ENCODE measurements around the gene ATP6V1E1. TPM values are rescaled to one million over a fixed set of nuclear protein-coding genes. Genes with fewer than 3 reads are reported as not detected.
"Not testable (repeated sequence)": the region's sequence is repeated elsewhere in the genome, so short reads cannot be mapped to it uniquely, and the experiment has no call there.

ATP6V1E1 gene
- 128 and 160 TPM in 2 replicates for total RNA-seq (2014; rRNA removed; shearing (Covaris generic))

DNA sequence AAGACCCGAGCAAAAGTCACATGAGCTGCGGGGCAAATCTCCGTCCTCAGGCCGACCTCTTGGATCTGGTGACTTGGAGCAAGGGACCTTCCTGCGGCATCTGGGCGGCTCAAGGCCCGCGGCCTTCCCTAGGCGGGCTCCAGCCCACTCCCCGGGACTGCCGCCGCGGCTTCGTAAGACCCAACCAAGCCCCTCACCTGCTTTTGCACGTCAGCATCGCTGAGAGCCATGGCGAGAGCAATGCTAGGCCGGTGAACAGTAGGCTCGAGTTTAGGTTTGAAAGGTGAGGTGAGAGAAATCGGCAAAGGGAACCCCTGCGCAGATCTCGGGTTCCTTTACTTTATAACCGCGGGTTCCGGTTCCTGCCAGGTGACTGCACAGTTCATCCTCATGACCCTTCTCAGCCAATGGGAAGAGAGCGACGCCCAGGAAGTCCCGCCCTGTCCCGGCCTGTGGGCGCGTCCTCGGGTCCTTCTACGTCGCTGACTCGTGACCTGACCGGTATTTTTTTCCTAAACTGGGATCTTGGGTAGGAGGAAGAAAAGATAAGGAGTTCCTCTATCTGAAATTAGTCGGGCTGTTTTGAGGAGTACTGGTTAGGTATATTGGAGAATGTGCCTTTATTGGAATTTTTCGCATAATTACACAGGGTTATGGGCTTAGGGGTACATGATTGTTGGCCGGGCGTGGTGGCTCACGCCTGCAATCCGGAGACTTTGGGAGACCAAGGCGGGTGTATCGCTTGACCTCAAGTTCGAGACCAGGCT is at the start of gene ATP6V1E1:
Gene ATP6V1E1, minus strand, starts transcription at position 344 of the 767 bp plus-strand sequence. Its CDS starts 114 bp downstream, at position 230.
- peak; percentile 94 for DNase-seq (ENCODE audit: low read depth)

DNA sequence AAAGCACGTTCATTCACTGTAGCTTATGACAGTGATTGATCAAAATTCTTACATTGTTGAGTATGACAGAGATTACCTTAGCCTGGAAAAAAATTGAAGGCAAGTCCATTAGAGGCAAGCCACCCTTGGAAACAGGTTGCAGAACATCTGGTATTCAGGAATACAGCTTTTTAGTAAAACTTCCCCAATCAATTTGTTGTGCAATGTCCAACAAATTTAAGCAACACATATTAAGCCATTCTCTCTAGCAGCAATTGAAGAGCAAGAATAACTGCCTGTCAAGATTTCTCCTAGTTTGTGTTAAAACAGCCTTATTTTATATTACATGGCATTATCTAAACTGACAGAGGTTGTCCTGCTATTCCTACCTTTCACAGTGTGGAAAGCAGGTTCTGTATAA is 47.0 kb upstream of the ATP6V1E1 start:
- DNase-seq (ENCODE audit: low read depth) = no peak

DNA sequence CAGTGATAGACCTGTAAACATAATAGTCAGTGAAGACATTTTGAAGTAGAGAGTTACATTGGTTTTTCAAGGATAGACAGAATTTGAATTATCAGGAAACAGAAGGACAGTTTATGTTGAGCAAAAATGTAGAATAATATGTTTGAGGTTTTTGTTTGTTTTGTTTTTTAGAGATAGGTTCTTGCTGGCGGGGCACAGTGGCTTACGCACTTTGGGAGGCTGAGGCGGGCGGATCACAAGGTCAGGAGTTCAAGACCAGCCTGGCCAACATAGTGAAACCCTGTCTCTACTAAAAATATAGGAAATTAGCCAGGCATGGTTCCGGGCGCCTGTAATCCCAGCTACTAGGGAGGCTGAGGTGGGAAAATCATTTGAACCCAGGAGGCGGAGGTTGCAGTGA is 45.6 kb upstream of the ATP6V1E1 start:
- no peak for DNase-seq (ENCODE audit: low read depth)

DNA sequence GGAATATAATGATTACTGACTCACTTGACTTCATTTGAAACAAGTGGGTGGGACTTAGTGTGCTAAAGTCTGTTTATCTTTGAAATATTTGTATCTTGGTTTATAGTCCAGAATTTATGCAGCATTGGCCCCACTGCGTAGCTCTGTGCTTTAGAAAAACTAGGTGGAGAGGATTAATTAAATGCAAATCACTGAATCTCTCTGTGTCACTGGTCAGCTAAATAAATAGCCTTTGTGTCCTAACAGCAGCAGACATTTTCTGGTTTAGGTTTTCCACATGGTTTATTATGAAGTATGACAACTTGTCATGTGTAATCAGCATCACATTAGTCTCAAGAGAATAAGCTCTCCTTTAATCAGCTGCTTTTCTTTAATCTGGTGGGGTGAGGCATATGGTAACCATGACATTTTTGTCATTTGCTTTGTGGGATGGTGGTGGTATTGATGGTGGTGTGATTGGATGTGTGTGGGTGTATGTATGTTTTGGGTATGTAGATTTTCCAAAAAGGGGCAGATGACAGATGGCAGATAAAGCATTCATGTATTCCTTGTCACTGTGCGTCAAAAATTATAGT is 44.0 kb upstream of the ATP6V1E1 start:
- peak; percentile 66 for DNase-seq (ENCODE audit: low read depth)

DNA sequence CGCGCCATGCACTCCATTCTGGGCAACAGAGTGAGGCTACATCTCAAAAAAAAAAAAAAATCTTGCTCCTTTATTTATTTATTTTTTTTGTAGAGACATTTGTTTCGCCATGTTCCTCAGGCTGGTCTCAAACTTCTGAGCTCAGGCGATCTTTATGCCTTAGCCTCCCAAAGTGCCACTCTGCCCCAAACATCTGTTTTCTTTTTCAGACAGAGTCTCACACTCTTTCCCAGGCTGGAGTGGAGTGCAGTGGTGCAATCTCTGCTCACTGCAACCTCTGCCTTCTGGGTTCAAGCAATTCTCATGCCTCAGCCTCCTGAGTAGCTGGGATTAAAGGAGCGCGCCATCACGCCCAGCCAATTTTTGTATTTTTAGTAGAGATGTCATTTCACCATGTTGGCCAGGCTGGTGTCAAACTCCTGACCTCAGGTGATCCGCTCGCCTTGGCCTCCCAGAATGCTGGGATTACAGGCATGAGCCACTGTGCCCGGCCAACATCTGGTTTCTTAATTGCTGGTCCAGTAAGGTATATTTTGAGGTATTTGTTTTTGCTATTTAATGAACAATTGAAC is 43.1 kb upstream of the ATP6V1E1 start:
- DNase-seq (ENCODE audit: low read depth) = not testable (repeated sequence)

DNA sequence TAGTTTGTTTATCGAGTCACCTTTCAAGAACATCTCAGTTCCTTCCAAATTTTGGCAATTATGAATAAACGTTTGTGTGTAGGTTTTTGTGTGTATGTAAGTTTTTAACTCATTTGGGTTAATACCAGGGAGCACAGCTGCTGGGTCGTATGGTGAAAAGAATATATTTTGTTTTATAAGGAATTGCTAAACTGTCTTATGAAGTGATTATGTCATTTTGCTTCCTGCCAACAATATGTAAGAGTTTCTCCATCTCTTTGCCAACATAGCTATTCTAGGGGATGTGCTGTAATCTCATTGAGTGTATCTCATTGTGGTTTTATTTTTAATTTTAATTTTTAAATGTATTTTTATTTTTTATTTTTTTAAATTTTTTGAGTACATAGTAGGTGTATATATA is 37.3 kb upstream of the ATP6V1E1 start:
- DNase-seq (ENCODE audit: low read depth) = no peak

DNA sequence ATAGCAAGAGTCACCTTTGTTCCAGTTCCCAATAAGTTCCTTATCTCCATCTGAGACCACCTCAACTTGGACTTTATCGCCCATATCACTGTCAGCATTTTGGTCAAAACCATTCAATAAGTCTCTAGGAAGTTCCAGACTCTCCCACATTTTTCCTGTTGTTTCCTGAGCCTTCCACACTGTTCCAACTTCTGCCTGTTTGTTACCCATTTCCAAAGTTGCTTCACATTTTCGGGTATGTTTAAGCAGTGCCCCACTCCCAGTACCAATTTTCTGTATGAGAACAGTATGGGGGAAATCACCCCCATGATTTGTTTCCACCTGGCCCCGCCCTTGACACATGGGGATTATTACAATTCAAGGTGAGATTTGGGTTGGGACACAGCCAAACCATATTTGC is 36.7 kb upstream of the ATP6V1E1 start:
- DNase-seq (ENCODE audit: low read depth) = no peak

DNA sequence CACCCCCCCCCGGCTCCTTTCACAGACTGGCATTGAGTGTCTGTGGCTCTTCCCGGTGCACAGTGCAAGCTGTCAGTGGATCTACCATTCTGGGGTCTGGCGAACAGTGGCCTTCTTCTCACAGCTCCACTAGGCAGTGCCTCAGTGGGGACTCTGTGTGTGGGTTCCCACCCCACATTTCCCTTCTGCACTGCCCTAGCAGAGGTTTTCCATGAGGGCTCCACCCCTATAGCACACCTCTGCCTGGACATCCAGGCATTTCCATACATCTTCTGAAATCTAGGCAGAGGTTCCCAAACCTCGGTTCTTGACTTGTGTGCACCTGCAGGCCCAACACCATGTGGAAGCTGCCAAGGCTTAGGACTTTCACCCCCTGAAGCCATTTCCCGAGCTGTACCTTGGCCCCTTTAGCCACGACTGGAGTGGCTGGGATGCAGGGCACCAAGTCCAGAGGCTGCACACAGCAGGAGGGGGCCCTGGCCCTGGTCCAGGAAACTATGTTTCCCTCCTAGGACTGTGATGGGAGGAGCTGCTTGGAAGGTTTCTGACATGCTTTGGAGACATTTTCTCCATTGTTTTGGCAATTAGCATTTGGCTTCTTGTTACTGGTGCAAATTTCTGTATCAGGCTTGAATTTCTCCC is 36.0 kb upstream of the ATP6V1E1 start:
- DNase-seq (ENCODE audit: low read depth) = no peak

DNA sequence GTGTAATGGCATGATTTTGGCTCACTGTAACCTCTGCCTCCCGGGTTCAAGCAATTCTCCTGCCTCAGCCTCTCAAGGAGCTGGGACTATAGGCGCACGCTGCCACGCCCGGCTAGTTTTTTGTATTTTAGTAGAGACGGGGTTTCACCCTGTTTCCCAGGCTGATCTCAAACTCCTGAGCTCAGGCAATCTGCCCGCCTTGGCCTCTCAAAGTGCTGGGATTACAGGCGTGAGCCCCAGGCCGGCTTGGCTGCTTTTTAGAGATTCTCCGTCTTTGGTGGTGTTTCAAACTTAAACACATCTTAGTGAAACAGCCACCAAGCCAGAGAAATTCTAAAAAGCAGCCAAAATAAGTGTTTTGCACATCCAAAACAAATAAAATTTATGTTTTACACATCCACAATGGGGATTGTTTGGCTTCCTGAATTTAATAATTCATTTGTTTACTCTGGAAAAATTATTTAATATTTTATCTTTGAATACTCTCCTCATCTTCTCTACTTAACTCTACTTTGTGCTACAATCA is 28.4 kb upstream of the ATP6V1E1 start:
- DNase-seq (ENCODE audit: low read depth) = no peak

DNA sequence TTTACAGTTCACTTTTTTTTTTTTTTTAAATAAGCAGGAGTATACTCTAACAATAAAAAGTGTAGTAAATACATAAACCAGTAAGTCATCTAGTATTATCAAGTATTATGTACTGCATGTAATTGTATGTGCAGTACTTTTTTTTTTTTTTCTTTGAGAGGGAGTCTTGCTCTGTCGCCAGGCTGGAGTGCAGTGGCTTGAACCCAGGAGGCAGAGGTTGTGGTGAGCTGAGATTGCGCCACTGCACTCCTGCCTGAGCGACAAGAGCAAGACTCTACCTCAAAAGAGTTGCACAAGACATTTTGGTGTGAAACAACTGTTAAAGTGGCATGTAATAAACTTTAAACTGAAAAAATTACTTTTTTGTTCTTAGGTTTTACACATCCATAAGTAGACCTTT is 26.7 kb upstream of the ATP6V1E1 start:
- no peak for DNase-seq (ENCODE audit: low read depth)

DNA sequence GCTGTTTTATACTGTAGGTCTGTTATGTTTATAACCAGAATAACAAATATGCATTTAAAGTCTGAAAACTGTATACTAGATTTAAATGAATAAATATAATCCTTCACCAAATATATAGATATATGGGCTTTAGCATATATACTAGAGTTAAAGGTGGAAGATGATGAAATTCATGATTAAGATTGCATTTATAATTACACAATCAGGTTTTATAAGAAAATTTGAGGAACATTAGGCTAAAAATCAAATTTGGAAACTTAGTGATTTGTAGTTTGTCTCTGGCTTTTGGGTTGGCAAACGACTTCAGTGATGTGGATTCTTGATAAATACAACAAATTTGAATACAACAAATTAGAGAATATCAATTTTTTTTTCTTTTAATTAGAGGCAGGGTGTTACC is 20.0 kb upstream of the ATP6V1E1 start:
- no peak for DNase-seq (ENCODE audit: low read depth)

DNA sequence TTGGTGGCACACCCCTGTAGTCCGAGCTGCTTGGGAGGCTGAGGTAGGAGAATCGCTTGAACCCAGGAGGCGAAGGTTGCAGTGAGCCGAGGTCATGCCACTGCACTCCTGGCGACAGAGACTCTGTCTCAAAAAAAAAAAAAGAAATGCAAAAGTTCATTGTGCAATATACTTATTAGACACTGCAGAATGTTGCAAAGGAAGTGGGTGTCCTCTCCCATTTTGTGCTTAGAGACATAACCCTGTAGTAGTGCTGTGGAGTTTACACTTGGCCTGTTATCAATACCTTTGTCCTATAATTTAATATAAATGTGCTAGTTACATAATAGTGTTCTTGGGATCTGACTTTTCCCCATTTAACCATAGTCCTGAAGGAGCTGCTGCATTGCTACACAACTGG is 19.4 kb upstream of the ATP6V1E1 start:
- DNase-seq (ENCODE audit: low read depth) = no peak

DNA sequence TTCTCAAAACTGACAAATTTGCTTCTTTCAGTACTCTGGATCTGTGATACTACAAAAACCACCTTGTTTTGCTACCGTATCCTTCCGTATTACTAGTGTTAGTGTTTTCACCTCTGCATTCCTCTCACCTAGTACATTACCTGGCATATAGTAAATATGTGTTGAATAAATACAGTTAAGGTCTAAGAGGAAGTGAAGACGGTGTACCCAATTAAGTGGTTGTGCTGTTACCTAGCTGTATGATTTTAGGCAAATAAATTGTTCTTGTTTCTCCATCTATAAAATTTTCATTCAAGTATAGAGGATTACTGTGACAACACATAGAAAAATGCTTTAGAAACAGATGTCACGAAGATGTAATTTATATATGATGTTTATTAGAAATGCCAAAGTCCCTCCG is 18.9 kb upstream of the ATP6V1E1 start:
- no peak for DNase-seq (ENCODE audit: low read depth)

DNA sequence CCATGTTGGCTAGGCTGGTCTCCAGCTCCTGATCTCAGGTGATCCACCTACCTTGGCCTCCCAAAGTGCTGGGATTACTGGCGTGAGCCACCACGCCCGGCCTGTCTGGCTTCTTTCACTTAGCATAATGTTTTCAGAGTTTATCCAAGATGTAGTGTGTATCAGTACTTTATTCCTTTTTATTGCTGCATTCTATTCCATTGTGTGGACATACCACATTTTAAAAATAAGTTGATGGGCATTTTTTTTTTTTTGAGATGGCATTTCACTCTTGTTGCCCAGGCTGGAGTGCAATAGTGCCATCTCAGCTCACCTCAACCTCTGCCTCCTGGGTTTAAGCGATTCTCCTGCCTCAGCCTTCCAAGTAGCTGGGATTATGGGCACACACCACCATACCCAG is 13.8 kb upstream of the ATP6V1E1 start:
- not testable (repeated sequence) for DNase-seq (ENCODE audit: low read depth)

DNA sequence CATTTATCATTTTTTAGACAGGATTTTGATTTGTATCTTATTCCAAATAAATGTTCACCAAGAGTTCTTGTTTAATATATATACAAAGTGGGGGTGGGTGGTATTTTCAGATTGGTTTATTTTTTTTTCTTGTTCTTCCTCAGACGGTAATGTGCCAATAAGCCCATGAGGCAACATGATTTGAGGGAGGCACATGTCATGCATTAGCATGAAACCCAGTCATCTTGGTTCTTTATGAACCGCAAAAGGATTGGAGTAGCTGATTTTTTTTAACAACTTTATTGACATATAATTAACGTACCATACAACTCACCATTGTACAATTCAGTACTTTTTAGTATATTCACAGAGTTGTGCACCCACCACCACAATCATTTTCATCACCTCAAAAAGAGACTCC is 12.7 kb upstream of the ATP6V1E1 start:
- DNase-seq (ENCODE audit: low read depth) = no peak

DNA sequence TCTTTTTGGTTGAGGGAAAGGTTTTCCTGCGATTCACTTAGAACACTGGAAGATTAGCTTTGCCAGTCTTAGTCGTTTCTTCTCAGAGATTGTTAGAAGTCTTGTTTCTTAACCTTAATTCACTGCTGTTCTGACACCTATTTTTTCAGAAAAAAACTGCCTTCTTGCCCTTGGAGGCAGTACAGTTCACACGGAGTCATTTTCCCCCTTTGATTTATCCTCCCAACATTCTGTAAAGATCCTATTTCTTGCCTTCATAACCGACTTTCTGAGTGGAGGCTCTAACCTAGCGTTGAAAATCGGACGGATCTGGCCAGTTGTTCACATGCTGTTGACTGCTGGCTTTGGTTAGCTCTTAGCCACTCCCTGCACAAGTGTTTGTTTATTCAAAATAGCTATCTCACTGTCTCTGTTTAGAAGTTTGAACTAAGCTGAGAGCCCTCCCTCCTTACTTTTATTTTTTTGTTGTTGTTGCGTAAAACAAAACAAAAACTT is 10.7 kb upstream of the ATP6V1E1 start:
- peak; percentile 43 for DNase-seq (ENCODE audit: low read depth)

DNA sequence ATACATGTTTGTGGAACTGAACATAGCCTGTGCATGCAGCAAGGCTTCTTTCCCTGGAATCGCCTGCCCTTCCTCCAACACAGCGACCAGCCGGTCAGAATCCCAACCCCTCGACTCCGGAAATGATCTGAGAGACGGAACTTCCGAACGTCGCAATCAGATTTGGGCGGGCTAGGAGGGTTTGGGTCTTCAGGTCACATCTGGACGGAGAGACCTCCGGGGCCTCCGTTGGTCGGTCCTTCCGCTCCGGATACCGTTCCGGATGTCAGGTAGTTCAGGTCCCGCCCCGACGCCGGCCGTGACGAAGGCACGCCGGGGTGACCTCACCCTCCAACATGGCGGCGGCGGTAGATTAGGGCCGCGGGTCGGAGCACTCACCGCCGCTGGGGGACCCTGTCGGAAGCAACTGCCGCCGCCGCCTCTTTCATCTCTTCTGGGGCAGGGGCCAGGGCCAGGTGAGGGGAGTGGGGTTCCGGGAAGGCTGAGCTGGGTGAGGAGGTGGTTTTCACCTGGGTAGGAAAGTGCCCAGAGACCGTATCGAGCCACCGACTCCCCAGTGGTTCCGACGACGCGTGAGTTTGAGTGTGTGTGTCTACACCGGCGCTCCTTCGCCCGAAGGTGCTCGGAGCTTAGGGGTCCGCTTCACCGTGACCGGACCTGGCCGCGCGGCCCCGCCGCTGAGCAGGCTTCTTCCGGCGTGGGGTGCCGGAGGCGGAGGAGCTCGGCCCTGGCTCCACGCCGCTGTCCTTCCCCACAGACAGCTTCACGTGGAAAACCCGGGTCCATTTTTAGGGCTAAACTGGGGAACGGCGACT is 10.1 kb upstream of the ATP6V1E1 start, which contains the start of gene BCL2L13:
Gene BCL2L13, plus strand, starts transcription at position 326 of the 815 bp plus-strand sequence. CDS start 16,955 bp downstream, outside the sequence.
- peak; percentile 90 for DNase-seq (ENCODE audit: low read depth)

DNA sequence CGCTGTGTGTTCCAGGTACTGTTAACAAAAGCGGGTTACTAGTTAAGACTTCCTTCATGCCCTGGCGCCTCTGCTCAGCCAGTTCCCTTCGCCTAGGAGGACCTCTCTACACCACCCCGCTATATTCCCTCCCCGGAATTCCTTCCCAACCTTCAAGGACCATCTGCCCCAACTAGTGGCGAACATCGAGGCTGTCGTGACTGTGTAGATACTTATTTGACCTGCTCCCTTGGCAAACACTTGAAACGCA is 9.6 kb upstream of the ATP6V1E1 start:
- no peak for DNase-seq (ENCODE audit: low read depth)

DNA sequence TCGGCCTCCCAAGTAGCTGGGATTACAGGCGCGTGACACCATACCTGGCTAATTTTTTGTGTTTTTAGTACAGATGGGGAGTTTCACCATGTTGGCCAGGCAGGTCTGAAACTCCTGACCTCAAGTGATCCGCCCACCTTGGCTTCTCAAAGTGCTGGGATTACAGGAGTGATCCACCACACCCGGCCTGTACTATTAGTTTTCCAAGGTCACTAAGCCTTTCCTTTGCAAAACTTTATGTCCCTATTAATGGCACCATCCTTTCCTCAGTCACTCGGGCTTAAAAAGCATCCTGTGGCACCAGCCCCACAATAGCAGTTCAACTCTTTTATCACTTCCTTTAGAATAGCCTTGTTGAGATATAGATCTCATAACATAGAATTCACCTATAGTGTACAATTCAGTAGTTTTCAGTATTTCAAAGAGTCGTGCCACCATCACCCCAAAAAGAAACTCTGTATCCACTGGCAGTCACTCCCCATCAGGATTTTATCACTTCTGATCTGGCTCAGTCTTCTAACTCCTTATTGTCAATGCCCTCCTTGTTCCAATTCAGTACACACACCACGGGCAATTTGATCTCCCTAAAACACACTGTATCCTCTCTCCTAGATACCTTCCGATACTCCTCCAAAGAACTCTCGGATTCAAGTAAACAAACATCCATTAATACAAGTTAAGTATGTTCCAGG is 9.1 kb upstream of the ATP6V1E1 start:
- DNase-seq (ENCODE audit: low read depth) = no peak

DNA sequence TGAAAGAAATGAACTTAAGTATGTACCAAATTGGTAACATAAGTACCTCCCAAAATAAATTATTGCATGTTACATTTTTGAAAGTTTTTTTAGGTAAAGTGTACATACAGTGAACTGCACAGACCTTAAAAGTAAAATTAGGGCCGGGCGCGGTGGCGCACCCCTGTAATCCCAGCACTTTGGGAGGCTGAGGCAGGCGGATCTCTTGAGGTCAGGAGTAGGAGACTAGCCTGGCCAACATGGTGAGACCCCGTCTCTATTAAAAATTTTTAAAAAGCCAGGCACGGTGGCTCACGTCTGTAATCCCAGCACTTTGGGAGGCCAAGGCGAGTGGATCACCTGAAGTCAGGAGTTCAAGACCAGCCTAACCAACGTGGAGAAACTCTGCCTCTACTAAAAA is 8.3 kb upstream of the ATP6V1E1 start:
- not testable (repeated sequence) for DNase-seq (ENCODE audit: low read depth)

DNA sequence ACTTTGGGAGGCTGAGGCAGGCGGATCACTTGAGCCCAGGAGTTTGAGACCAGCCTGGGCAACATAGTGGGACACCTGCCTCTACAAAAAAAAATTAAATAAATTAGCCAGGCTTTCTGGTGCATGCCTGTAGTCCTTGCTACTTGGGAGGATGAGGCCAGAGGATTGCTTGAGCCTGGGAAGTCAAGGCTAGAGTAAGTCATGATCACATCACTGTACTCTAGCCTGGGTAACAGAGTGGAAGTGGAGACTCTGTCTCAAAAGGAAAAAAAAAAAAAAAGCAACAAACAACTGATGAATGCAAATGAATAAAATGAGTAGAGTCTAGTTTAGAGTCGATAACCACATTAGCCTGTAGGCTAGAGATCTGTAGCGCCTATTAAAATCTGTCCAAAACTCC is 6.1 kb upstream of the ATP6V1E1 start:
- DNase-seq (ENCODE audit: low read depth) = no peak

All from M059J (cell line).